Astrocyte (in vitro differentiated cells and primary cell): ENCODE data around the gene TWNK. TPM values are rescaled to one million over a fixed set of nuclear protein-coding genes. Genes with fewer than 3 reads are reported as not detected.

Source experiments
- DNase-seq: peaks from one replicate; pipeline ENCODE4 v3.0.0-alpha.2; 2010; ENCODE audit warnings: low read depth
- FAIRE-seq: peaks from 2 replicates; lab custom pipeline; 2011; peaks lifted over from hg19 to GRCh38; lab: Jason Lieb, UNC
- H2AFZ ChIP-seq: 2 replicates; pipeline ENCODE4 v1.6.0; 2012; ENCODE audit warnings: low read depth, low read length, inconsistent platforms
- H3K27ac ChIP-seq: 2 replicates; pipeline ENCODE4 v1.5.1; 2011; ENCODE audit warnings: low read depth, low read length, inconsistent platforms
- H3K27me3 ChIP-seq: 2 replicates; pipeline ENCODE4 v1.6.0; 2011; ENCODE audit warnings: low read length, inconsistent platforms; ENCODE audit not compliant: insufficient read depth
- H3K36me3 ChIP-seq: 2 replicates; pipeline ENCODE4 v1.5.1; 2011; ENCODE audit warnings: low read length, inconsistent platforms; ENCODE audit not compliant: insufficient read depth
- H3K4me1 ChIP-seq: 2 replicates; pipeline ENCODE4 v1.5.1; 2011; ENCODE audit warnings: low read length, inconsistent platforms; ENCODE audit not compliant: insufficient read depth
- H3K4me2 ChIP-seq: 2 replicates; pipeline ENCODE4 v1.6.0; 2012; ENCODE audit warnings: low read length, inconsistent platforms
- H3K4me3 ChIP-seq: 2 replicates; pipeline ENCODE4 v1.5.1; 2011; ENCODE audit warnings: low read depth, mild to moderate bottlenecking, low read length, inconsistent platforms; ENCODE audit not compliant: insufficient read depth
- H3K79me2 ChIP-seq: 2 replicates; pipeline ENCODE4 v1.6.0; 2012; ENCODE audit warnings: mild to moderate bottlenecking, low read length, inconsistent platforms; ENCODE audit not compliant: insufficient read depth
- H3K9ac ChIP-seq: 2 replicates; pipeline ENCODE4 v1.6.0; 2012; ENCODE audit warnings: mild to moderate bottlenecking, low read length, inconsistent platforms
- H3K9me3 ChIP-seq: 2 replicates; pipeline ENCODE4 v1.5.1; 2012; ENCODE audit warnings: low read depth, mild to moderate bottlenecking, low read length, inconsistent platforms; ENCODE audit not compliant: insufficient read depth
- H4K20me1 ChIP-seq: 2 replicates; pipeline ENCODE4 v1.6.0; 2012; ENCODE audit warnings: low read length, inconsistent platforms; ENCODE audit not compliant: insufficient read depth
- H3K27ac Mint-ChIP-seq: one replicate; pipeline ENCODE4 v1.8.0; 2021; ENCODE audit warnings: mild to moderate bottlenecking, mixed read lengths; ENCODE audit not compliant: unreplicated experiment
- H3K27me3 Mint-ChIP-seq: one replicate; pipeline ENCODE4 v1.8.0; 2021; ENCODE audit warnings: low read depth, mixed read lengths; ENCODE audit not compliant: unreplicated experiment
- H3K36me3 Mint-ChIP-seq: one replicate; pipeline ENCODE4 v1.8.0; 2021; ENCODE audit warnings: low read depth, mixed read lengths; ENCODE audit not compliant: unreplicated experiment
- H3K4me1 Mint-ChIP-seq: one replicate; pipeline ENCODE4 v1.8.0; 2021; ENCODE audit warnings: low read depth, mixed read lengths; ENCODE audit not compliant: unreplicated experiment
- H3K4me3 Mint-ChIP-seq: one replicate; pipeline ENCODE4 v1.8.0; 2021; ENCODE audit warnings: mild to moderate bottlenecking, moderate library complexity, mixed read lengths; ENCODE audit not compliant: unreplicated experiment
- H3K9me3 Mint-ChIP-seq: one replicate; pipeline ENCODE4 v1.8.0; 2021; ENCODE audit warnings: mild to moderate bottlenecking, mixed read lengths; ENCODE audit not compliant: unreplicated experiment
- CTCF ChIP-seq: IDR thresholded peaks from 2 replicates; pipeline ENCODE4 v1.5.1; 2011; ENCODE audit warnings: low read depth, mild to moderate bottlenecking, inconsistent platforms, low read length, moderate library complexity; ENCODE audit not compliant: insufficient read depth
- EZH2 ChIP-seq: IDR thresholded peaks from 2 replicates; pipeline ENCODE4 v1.6.1; 2012; ENCODE audit warnings: mild to moderate bottlenecking, low read length, inconsistent platforms; ENCODE audit not compliant: insufficient read depth
- total RNA-seq: library from RNA; stranded (reverse); gene quantifications from 2 replicates; pipeline ENCODE4 v1.2.1, GENCODE V29; 2021

The TWNK gene
- total RNA-seq, 1 donor from 2014 or later, result 12.9 TPM

DNA sequence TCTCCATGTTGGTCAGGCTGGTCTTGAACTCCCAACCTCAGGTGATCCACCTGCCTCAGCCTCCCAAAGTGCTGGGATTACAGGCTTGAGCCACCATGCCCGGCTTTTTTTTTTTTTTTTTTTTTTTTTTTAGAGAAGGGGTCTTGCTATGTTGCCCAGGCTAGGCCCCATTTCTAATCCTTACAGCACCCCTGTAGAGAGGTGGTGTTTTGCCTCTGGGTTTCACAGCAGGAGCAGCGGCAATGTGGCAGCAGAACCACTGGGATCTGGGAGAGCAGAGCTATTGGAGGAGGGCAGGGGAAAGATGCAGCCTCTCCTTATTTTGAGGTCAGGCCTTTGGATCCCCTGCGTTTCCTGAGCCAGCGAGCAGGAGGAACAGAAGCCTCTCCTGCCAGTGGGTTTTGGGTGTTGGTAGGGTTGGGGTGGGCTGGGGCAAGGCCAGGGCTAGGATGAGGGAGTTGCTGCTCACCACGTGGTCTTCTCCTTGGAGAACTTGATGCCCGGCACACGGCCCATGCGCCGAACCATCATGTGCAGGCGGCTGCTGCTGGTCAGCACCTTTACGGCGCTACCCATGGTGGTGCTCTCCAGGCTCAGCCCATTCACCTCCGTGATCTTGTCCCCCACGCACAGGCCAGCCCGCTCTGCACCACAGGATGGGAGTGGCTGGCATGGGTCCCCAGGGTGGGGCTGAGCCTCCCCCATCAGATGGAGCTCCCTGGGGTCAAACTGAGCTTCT, 35.8 kb downstream of the TWNK start:
- no peaks in the 10 kb centered on the region for H3K27me3 ChIP-seq
- H3K79me2 ChIP-seq, result no peaks in the 10 kb centered on the region
- H3K4me1 ChIP-seq, result peaks cover 8% of the 10 kb centered on the region
- no peaks in the 10 kb centered on the region for H3K9me3 Mint-ChIP-seq
- H3K27ac ChIP-seq, result no peak overlapping the region
- H3K4me2 ChIP-seq, result no peak overlapping the region
- FAIRE-seq, result no peak
- no peak overlapping the region for H3K4me3 Mint-ChIP-seq
- peaks cover 2% of the 10 kb centered on the region for H3K36me3 Mint-ChIP-seq
- no peaks in the 10 kb centered on the region for H3K36me3 ChIP-seq
- H4K20me1 ChIP-seq, result no peaks in the 10 kb centered on the region
- no peak overlapping the region for H3K9ac ChIP-seq
- peaks cover 7% of the 10 kb centered on the region for H3K4me1 Mint-ChIP-seq
- no peak overlapping the region for H3K27ac Mint-ChIP-seq
- H3K4me3 ChIP-seq, result no peak overlapping the region
- no peak for TF ChIP-seq CTCF
- TF ChIP-seq EZH2, result no peak
- DNase-seq, result no peak
- H3K27me3 Mint-ChIP-seq, result peaks cover 21% of the 10 kb centered on the region
- no peaks in the 10 kb centered on the region for H3K9me3 ChIP-seq
- H2AFZ ChIP-seq, result no peak overlapping the region

DNA sequence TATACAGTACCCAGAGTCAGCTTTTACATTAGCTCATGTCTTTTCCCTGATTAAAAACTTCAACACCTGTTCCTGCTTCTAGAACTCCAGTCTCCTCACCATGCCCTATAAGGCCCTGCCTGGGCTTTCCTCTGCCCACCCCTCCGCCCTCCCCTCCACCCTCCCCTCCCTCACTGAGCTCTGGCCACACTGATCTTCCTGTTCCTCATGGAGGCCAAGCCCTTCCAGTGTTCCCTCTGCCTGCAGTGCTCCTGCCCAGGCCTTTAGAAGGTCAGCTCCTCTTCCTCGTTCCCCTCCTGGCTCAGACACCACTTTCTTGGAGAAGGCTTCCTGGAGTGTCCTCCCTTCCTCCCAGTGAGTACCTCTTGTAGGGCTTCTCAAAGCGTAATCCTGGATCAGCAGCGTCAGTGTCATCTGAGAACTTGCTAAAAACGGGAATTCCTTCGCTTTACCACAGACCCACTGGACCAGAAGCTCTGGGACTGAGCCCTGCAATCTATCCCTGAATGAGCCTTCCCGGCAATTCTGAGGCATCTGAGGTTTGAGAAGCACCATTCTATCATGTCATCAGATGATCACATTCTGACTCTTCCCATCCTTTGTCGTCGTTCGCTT, 39.9 kb downstream of the TWNK start:
- Histone ChIP-seq H2AFZ (no peak overlapping the region), H3K27ac (no peak overlapping the region), H3K27me3 (no peaks in the 10 kb centered on the region), H3K9ac (no peak overlapping the region), H3K36me3 (no peaks in the 10 kb centered on the region), H3K4me2 (no peak overlapping the region), H3K4me1 (peaks cover 17% of the 10 kb centered on the region), H4K20me1 (no peaks in the 10 kb centered on the region), H3K79me2 (no peaks in the 10 kb centered on the region), H3K9me3 (no peaks in the 10 kb centered on the region), H3K4me3 (no peak overlapping the region)
- FAIRE-seq, result no peak
- DNase-seq, result no peak
- TF ChIP-seq CTCF (no peak), EZH2 (no peak)
- peaks cover 5% of the 10 kb centered on the region for H3K4me1 Mint-ChIP-seq
- H3K9me3 Mint-ChIP-seq, result no peaks in the 10 kb centered on the region
- H3K4me3 Mint-ChIP-seq, result no peak overlapping the region
- peaks cover 5% of the 10 kb centered on the region for H3K27me3 Mint-ChIP-seq
- H3K27ac Mint-ChIP-seq, result no peak overlapping the region
- no peaks in the 10 kb centered on the region for H3K36me3 Mint-ChIP-seq
